Activated CD4-positive, alpha-beta T cell treated with anti-CD3 and anti-CD28 coated beads, Interleukin-2, amount 50 U/mL, for 16 hours (primary cell): ENCODE data around the gene UBC.
"Not testable (repeated sequence)": the region's sequence is repeated elsewhere in the genome, so short reads cannot be mapped to it uniquely, and the experiment has no call there.

Experiments used
- DNase-seq: peaks from one replicate; pipeline ENCODE4 v3.0.0-alpha.2; 2020

Gene UBC

DNA sequence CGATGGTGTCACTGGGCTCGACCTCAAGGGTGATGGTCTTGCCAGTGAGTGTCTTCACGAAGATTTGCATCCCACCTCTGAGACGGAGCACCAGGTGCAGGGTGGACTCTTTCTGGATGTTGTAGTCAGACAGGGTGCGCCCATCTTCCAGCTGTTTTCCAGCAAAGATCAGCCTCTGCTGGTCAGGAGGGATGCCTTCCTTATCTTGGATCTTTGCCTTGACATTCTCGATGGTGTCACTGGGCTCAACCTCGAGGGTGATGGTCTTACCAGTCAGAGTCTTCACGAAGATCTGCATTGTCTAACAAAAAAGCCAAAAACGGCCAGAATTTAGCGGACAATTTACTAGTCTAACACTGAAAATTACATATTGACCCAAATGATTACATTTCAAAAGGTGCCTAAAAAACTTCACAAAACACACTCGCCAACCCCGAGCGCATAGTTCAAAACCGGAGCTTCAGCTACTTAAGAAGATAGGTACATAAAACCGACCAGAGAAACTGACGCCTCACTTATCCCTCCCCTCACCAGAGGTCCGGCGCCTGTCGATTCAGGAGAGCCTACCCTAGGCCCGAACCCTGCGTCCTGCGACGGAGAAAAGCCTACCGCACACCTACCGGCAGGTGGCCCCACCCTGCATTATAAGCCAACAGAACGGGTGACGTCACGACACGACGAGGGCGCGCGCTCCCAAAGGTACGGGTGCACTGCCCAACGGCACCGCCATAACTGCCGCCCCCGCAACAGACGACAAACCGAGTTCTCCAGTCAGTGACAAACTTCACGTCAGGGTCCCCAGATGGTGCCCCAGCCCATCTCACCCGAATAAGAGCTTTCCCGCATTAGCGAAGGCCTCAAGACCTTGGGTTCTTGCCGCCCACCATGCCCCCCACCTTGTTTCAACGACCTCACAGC is 717 bp downstream of the UBC start:
- DNase-seq: peak; percentile 94

DNA sequence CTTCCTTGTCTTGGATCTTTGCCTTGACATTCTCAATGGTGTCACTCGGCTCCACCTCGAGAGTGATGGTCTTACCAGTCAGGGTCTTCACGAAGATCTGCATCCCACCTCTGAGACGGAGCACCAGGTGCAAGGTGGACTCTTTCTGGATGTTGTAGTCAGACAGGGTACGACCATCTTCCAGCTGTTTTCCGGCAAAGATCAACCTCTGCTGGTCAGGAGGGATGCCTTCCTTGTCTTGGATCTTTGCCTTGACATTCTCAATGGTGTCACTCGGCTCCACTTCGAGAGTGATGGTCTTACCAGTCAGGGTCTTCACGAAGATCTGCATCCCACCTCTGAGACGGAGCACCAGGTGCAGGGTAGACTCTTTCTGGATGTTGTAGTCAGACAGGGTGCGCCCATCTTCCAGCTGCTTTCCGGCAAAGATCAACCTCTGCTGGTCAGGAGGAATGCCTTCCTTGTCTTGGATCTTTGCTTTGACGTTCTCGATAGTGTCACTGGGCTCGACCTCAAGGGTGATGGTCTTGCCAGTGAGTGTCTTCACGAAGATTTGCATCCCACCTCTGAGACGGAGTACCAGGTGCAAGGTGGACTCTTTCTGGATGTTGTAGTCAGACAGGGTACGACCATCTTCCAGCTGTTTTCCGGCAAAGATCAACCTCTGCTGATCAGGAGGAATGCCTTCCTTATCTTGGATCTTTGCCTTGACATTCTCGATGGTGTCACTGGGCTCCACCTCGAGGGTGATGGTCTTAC is 1.7 kb downstream of the UBC start:
- not testable (repeated sequence) for DNase-seq

DNA sequence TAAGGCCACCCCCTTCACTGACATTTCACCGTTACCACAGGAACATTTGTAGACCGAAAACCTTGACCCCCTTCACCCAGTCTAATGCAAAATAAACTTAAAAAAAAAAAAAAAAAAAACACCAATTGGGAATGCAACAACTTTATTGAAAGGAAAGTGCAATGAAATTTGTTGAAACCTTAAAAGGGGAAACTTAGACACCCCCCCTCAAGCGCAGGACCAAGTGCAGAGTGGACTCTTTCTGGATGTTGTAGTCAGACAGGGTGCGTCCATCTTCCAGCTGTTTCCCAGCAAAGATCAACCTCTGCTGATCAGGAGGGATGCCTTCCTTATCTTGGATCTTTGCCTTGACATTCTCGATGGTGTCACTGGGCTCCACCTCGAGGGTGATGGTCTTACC is 2.9 kb downstream of the UBC start:
- DNase-seq: not testable (repeated sequence)

DNA sequence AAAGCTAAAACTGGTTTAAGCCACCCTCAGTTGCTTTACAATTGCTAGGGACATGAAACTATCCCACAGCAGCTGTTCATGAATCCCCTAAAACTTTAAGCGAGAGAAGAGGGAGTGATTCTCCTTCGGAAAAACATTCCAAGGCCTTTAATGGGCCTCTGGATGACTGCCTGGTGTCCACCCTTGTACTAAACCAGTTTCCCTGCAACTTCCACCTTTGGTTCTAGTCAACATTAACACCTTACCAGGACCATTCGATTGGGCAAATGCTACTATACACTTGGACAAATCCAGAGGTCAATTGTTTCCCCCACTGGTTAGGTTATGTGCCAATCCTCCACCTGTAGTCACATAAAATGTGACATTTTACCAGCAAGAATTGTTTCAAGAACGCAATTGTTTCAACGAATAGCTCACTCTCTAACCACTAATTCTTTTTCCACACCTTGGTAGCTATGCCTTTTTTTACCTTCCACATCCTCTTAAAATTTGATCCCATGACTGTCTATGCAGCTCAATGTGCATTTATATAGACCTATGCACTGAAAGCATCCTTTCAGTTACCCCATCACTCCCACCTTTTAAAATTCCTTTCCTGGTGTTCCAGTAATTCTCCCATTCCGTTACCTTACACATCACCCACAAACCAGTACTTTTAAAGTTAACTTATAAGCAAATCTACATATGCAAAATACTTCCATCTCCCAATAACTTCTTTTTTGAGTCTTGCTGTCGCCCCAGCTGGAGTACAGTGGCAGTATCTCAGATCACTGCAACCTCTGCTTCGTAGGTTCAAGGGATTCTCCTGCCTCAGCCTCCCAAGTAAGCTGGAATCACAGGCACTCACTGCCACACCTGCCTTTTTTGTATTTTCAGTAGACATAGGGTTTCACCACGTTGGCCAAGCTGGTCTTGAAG is 3.6 kb downstream of the UBC start:
- no peak for DNase-seq

DNA sequence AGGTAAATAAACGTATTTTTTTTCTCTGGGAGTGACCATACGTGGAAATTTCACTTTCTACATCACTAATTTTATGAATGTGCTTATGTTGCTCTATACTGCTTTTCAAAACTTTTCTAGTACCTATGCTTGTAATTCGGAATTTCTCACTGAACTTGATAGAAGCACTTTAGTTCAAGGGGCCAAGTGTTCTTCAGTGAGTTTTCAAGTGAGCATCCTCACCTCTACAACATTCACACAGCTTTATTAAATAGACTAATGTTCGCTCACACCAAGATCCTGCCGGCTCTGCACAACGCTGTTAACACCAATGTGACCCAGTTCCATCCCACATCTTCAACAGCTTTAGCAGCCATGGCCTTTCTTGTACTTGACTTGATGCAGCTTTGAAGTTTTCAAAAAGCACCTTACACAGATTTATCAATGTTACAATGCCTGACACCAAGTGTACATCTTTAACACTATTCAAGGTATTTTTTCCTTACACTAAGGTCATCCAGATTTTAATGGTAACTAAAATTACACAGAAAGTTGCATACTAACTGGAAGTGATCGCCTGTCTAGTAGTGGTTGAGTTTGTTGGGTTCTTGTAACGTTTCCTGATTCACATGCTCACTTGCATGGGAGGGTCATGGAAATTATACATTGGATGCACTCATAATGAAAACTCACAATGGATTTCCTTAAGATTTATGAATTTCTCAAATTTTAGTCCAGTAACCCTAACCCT is 4.5 kb downstream of the UBC start:
- DNase-seq: no peak

DNA sequence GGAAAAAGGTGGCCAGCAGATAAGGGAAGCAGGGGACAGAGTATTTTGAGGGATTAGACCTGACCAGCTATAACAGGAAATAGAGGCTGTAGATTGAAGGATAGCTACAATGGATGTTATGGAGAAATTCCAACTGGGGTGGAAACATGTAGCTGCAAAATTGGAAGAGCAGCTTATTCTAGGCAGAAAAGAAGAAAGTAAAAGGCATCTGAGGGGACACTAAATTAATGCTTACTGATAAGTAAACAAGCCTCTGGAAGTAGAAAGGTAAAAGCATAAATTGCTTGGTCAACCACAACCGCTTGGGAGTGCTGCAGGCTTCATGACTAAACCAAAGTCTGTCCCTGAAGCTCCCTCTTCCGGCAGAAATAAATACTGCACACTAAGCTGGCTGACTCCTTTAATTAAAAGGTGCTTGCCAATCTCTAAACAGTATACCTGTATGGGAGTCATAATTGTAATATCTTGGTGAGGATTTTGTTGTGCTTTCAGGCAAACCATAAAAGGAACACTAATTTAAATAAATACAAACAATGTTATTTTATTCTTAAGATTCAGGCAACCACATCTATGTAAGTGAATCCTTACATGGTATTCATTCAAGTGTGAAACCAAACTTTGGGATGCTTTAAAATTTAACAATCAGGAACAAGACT is 7.7 kb downstream of the UBC start:
- DNase-seq: peak; percentile 95

DNA sequence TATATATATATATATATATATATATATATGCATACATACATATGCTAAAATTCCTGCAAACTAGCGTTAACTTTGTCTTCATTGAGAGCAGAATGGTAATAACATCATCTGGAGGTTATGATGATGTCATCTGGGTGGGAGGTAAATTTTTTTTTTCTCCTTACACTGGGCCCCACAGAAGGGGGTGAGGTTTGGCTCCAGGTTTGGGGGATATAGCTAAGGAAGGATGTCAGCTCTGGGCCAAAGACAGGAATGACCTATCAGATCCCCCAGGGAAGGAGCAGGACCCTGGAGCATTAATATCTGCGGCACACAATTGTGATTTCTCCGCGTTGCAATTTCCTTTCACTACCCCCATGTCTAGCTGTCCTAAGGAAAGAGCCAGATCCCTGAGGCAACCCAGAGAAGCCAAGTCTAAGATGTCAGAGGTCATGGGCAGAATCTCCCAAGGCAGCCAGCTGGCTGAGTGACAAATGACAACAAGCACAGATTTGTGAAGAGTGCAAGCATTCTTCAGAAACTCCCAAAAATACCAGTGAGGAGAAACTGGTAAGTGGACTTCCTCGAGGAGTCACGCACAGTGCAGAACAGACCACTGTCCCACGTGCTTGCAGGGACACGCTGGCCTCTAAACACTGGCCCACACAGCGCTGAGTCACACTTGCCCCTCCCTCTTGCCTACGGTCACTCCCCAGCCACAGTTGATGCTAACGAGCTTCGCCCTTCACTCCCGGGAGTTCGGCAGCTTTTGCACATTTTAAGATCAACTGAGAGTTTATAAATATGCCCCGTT is 9.9 kb downstream of the UBC start:
- DNase-seq: no peak

DNA sequence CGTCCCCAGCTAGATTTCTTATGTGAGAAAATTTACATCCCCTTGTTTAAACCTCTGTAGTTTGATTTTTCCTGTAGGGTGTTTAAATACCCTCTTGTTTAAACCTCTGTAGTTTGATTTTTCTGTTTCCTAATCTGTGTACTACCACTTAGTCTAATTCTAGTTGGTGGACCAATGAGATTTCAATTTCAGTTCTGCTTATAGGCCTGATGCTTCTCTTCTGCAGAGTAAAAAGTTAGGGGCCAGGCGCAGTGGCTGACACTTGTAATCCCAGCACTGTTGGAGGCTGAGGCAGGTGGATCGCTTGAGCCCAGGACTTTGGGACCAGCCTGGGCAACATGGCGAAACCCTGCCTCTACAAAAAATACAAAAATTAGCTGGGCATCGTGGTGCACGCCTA is 11.5 kb downstream of the UBC start:
- no peak for DNase-seq

DNA sequence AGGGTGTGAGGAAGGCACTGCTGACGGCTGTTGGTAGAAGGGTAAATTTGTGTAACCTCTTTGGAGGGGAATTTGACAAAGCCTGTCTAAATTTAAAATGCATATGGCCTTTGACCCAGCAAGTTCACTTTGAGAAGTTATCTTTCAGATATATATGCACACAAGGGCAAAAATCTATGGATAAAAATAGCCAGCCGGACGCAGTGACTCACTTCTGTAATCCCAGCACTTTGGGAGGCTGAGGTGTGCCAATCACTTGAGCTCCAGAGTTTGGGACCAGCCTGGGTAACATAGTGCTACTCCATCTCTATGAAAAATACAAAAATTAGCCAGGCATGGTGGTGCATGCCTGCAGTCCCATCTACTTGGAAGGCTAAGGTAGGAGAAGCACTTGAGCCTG is 13.4 kb downstream of the UBC start:
- DNase-seq: no peak

DNA sequence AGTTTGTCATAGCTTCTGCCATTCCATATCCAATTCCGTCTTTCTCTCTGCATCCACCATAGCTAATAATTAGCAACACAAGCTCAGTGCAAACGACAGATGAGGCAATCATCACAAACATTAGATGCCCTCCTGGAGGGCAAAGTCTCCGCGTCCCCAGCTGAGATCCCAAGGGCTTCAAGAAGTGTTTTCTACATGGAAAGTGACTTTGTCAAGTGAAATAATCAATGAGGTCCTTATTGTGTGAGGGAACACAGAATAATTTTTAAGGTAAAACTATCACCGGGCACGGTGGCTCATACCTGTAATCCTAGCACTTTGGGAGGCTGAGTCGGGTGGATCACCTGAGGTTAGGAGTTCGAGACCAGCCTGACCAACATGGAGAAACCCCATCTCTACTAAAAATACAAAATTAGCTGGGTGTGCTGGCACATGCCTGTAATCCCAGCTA is 14.1 kb downstream of the UBC start:
- not testable (repeated sequence) for DNase-seq

DNA sequence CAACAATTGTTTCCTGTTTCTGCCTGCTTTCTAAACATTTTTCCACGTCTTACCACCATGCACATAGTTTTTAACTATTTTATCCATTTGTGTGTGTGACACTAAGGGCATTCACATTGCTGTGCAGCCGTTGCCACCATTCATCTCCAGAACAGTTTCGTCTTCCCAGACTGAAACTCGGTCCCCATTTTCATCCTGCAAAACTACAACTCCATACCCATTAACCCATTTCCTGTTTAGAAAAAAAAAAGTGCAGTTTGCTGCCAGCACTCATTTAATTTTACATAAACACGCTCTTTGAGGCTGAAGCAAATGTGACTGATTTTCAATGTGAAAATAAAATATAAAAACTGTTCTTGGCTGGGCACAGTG is 15.5 kb downstream of the UBC start:
- no peak for DNase-seq

DNA sequence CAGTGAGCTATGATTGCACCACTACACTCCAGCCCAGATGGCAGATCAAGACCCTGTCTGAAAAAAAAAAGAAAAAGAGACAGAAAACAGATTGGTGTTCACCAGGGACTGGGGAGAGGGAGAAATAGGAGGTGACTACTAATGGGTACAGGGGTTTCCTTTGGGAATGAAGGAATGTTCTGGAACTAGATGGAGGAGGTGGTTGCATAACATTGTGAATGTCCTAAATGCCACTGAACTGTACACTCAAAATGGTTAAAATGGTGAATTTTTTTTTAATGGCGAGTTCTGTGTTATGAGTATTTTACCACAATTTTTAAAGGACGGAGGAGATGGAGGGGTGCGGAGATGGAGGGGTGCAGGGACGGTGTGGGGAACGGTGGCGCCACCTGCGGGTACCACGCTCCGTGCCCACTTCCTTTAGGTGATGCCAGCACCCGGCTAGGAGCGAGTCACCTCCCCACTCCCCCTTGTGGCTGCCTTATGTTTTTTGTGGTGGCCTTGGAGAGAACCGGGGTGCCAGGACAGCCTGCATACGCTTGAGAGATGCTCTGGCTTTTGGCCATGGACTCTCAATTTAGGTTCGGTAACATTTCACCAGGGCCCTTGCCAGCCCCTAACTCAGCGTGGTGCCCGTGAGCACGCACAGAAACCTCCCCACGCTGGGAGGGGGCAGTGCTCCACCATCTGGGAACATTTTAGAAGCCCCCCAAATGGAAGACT is 16.1 kb downstream of the UBC start:
- DNase-seq: peak; percentile 86

DNA sequence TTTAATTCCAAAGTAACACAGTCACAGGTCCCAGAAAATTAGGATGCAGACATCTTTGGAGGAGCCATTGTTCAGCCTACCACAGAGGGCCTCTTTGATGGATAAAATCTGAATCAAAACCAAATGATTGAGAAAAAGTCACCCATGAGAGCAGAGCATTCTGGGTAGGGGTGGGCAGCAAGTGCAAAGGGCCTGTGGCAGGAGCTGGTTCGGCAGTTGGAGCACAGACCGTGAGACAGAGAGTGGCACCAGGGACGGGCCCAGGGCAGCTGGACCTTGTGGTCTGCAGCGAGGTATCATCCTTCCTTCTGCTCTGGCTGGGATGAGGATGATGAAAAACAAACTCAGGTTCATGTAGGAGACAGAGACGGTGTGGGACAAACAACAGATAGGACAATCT is 18.0 kb downstream of the UBC start:
- no peak for DNase-seq

DNA sequence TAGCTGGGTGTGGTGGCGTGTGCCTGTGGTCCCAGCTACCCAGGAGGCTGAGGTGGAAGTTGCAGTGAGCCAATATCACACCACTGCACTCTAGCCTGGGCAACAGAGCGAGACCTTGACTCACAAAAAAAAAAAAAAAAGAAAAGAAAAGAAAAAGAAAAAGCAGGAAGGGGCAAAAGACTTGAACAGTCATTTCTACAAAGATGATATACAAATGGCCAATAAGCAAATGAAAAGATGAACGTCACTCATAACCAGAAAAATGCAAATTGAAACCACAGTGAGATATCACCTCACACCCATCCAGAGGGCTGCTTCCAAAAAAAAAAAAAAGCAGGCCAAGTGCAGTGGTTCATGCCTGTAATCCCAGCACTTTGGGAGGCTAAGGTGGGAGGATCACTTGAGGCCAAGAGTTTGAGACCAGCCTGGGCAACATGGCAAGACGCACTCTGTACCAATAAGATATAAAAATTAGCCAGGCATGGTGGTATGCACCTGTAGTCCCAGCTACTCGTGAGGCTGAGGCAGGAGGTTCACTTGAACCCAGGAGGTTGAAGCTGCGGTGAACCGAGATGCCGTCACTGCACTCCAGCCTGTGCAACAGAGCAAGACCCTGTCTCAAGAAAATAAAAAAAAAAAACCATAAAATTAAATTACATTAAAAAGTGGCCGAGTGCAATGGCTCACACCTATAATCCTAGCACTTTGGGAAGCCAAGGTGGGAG is 20.5 kb downstream of the UBC start:
- DNase-seq: peak; percentile 55

DNA sequence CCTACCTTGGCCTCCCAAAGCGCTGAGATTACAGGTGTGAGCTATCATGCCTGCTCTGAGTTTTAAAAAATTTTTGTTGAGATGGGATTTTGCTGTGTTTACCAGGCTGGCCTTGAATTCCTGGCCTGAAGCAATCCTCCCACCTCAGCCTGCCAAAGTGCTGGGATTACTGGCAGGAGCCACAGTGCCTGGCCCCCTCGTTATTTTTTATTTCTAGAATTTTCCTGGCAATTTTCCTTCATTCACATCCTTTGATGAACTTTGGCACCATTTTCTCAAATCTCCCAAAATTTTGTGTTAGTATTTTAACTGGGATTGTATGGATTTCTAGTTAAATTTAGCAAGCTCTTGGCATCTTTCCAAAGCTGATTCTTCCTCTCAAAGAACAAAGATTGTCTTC is 26.2 kb downstream of the UBC start:
- no peak for DNase-seq

DNA sequence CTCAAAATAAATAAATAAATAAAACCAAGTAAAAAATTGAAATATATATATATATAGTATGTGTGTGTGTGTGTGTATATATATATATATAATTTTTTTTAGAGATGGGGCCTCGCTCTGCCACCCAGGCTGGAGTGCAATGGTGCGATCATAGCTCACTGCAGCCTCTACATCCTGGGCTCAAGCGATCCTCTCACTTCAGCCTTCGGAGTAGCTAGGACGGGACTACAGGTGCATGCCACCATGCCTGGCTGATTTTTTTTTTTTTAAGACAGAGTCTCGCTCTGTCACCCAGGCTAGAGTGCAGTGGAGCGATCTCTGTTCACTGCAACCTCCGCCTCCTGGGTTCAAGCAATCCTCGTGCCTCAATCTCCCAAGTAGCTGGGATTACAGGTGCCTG is 26.7 kb downstream of the UBC start:
- not testable (repeated sequence) for DNase-seq

DNA sequence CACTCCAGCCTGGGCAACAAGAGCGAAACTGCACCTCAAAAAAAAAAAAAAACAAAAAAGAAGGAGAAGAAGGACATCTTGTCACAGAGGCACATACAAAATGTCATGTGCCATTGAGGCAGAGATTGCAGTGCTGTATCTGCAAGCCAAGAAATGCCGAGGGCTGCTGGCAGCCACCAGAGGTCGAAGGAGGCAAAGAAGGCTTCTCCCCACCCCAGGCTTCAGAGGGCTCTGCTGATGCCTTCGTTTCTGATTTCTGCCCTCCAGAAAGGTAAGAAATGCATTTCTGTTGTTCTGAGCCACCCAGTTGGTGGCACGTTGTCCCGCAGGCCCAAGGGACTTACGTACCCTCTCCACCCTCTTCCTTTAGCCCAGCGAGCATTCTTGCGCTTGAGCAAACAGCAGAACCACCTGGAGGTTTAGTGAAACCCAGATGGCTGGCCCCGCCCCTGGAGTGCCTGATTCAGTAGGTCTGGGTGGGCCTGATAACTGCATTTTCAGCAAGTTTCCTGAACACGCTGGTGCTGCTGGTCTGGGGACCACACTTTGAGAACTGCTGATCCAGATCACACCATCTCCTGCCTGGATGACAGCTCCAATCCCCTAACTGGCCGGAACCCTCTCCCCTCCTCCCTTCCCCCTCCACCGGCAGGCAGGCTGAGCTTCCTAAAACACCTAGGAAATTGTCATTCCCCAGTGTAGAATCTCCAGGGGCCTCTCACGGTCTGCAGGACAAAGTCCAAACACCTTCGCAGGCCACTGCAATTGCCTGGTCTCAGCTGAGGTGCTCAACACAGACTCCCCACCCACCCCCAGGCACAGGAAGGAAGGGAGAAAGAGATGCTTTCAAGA is 29.6 kb downstream of the UBC start:
- no peak for DNase-seq
